GM12878 (cell line): Measurements from ENCODE around the gene CCRL2. TPM values are rescaled to one million over a fixed set of nuclear protein-coding genes. Genes with fewer than 3 reads are reported as not detected.

Experiments
- ATAC-seq: fragments of 200-7000 bp; cut with Tn5 transposase; 3 replicates; pipeline ENCODE4 v1.9.1; 2020; ENCODE audit warnings: mild to moderate bottlenecking, moderate library complexity
- BruUV-seq: library from RNA; stranded (reverse); fragments of 400-500 nt; replicated peaks from 2 replicates; lab custom pipeline; 2021; lab: Mats Ljungman, UMichigan
- CTCF ChIA-PET: fragments of 300-600 bp; sonication (Branson Sonifier 250); formaldehyde crosslinking; extraction: SDS; loops from one replicate; lab custom pipeline; 2021; ENCODE audit warnings: inconsistent platforms; lab: Yijun Ruan, JAX
- POLR2A ChIA-PET: fragments of 350-600 bp; formaldehyde crosslinking; extraction: SDS; loops from one replicate; lab custom pipeline; 2021; ENCODE audit warnings: inconsistent platforms; lab: Charles Lee
- RAD21 ChIA-PET: fragments of 300-600 bp; sonication (Branson Sonifier 250); formaldehyde crosslinking; loops from one replicate; lab custom pipeline; 2023; ENCODE audit warnings: antibody characterized with exemption; ENCODE audit not compliant: unreplicated experiment; lab: Charles Lee
- SMC1A ChIA-PET: fragments of 300-600 bp; sonication (Branson Sonifier 250); formaldehyde crosslinking; loops from one replicate; lab custom pipeline; 2023; ENCODE audit not compliant: unreplicated experiment, uncharacterized antibody; lab: Charles Lee
- DNase-seq: peaks from one replicate; pipeline ENCODE4 v3.0.0-alpha.2; 2011; ENCODE audit warnings: low read depth, low spot score
- FAIRE-seq: peaks from 3 replicates; lab custom pipeline; 2011; peaks lifted over from hg19 to GRCh38; lab: Jason Lieb, UNC
- H2AFZ ChIP-seq: 2 replicates; pipeline ENCODE4 v1.6.0; 2011; ENCODE audit warnings: low read depth, low read length, control low read depth; ENCODE audit not compliant: control insufficient read depth
- H3K27ac ChIP-seq: 2 replicates; pipeline ENCODE4 v1.5.1; 2011; ENCODE audit warnings: control low read depth; ENCODE audit not compliant: control insufficient read depth, insufficient read depth
- H3K27me3 ChIP-seq, 2 experiments: replicated peaks in 1 of 2; 2 replicates each; pipeline versions ENCODE4 v1.6.0 to v1.6.1; 2011; ENCODE audit warnings: low read length in 1 of 2; ENCODE audit not compliant: control insufficient read depth in 2 of 2, insufficient read depth in 2 of 2
- H3K36me3 ChIP-seq, 2 experiments: 2 replicates each; pipeline ENCODE4 v1.5.1; 2011; ENCODE audit warnings: low read length in 1 of 2; ENCODE audit not compliant: control insufficient read depth in 2 of 2, insufficient read depth in 2 of 2
- H3K4me1 ChIP-seq: 2 replicates; pipeline ENCODE4 v1.6.1; 2011; ENCODE audit warnings: mild to moderate bottlenecking, low read length, moderate library complexity, mixed read lengths; ENCODE audit not compliant: control insufficient read depth, insufficient read depth
- H3K4me2 ChIP-seq: 2 replicates; pipeline ENCODE4 v1.6.0; 2011; ENCODE audit warnings: control low read depth; ENCODE audit not compliant: control insufficient read depth, insufficient read depth
- H3K4me3 ChIP-seq: fragments of 200-600 bp; sonication (generic); 2 replicates; pipeline ENCODE4 v1.5.1; 2016
- H3K79me2 ChIP-seq: 2 replicates; pipeline ENCODE4 v1.6.0; 2011; ENCODE audit warnings: low read length; ENCODE audit not compliant: control insufficient read depth, insufficient read depth
- H3K9ac ChIP-seq: 2 replicates; pipeline ENCODE4 v1.8.0; 2011; ENCODE audit warnings: low read length, control low read depth, mixed read lengths; ENCODE audit not compliant: control insufficient read depth, insufficient read depth
- H3K9me3 ChIP-seq: replicated peaks from 3 replicates; pipeline ENCODE4 v1.5.1; 2011; ENCODE audit warnings: mild to moderate bottlenecking, low read length; ENCODE audit not compliant: control insufficient read depth, insufficient read depth
- H4K20me1 ChIP-seq: 2 replicates; pipeline ENCODE4 v1.6.0; 2011; ENCODE audit not compliant: control insufficient read depth, insufficient read depth
- ASH2L ChIP-seq: fragments of 300-600, 200-600 bp; sonication (generic); IDR thresholded peaks from 2 replicates; pipeline ENCODE4 v1.6.1; 2017; ENCODE audit warnings: low read depth, mild to moderate bottlenecking, borderline replicate concordance
- BRCA1 ChIP-seq: IDR thresholded peaks from 2 replicates; pipeline ENCODE4 v1.6.1; 2011; ENCODE audit warnings: low read depth, low read length, improper control_type of control experiment
- CREM ChIP-seq: IDR thresholded peaks from 2 replicates; pipeline ENCODE4 v1.6.1; 2014; ENCODE audit warnings: antibody characterized with exemption, low read depth
- EP300 ChIP-seq, 2 experiments: fragments of 150-350 bp in 1 of 2; IDR thresholded peaks; 2 replicates each; pipeline ENCODE4 v1.6.1; 2011 to 2012; ENCODE audit warnings: low read depth in 2 of 2, low read length in 2 of 2, borderline replicate concordance in 1 of 2, improper control_type of control experiment in 1 of 2, inconsistent platforms in 1 of 2; ENCODE audit not compliant: control insufficient read depth in 1 of 2
- ETV6 ChIP-seq, 2 experiments: fragments of 450-650 bp in 1 of 2; IDR thresholded peaks in 1 of 2; conservative IDR thresholded peaks in 1 of 2; 2 replicates each; pipeline ENCODE4 v1.6.1; 2014; ENCODE audit warnings: antibody characterized with exemption in 1 of 2, borderline replicate concordance in 1 of 2, low read depth in 1 of 2, mild to moderate bottlenecking in 1 of 2, moderate library complexity in 1 of 2
- EZH2 ChIP-seq: IDR thresholded peaks from 2 replicates; pipeline ENCODE4 v1.6.1; 2012; ENCODE audit warnings: low read depth, mild to moderate bottlenecking, control low read depth, inconsistent platforms, low read length, borderline replicate concordance; ENCODE audit not compliant: control insufficient read depth
- GABPA ChIP-seq: IDR thresholded peaks from 2 replicates; pipeline ENCODE4 v1.6.1; 2014; ENCODE audit warnings: antibody characterized with exemption, low read depth, mild to moderate bottlenecking, inconsistent platforms
- HSF1 ChIP-seq: fragments of 150-350 bp; IDR thresholded peaks from 2 replicates; pipeline ENCODE4 v1.6.1; 2014; ENCODE audit warnings: mild to moderate bottlenecking, low read depth, low read length
- LARP7 ChIP-seq: fragments of 450-650 bp; IDR thresholded peaks from 2 replicates; pipeline ENCODE4 v1.6.1; 2017; ENCODE audit warnings: mild to moderate bottlenecking
- MEF2A ChIP-seq: IDR thresholded peaks from 2 replicates; pipeline ENCODE4 v1.6.1; 2011; ENCODE audit warnings: low read depth, mild to moderate bottlenecking, low read length, moderate library complexity; ENCODE audit not compliant: insufficient read depth
- MEF2B ChIP-seq: fragments of 450-650 bp; IDR thresholded peaks from 2 replicates; pipeline ENCODE4 v1.6.1; 2018; ENCODE audit warnings: mild to moderate bottlenecking, moderate library complexity; ENCODE audit not compliant: partially characterized antibody, poor library complexity, severe bottlenecking
- NR2F1 ChIP-seq: fragments of 450-650 bp; conservative IDR thresholded peaks from 2 replicates; pipeline ENCODE4 v1.6.1; 2017; ENCODE audit warnings: mild to moderate bottlenecking
- SPI1 ChIP-seq: IDR thresholded peaks from 2 replicates; pipeline ENCODE4 v1.6.1; 2011; ENCODE audit warnings: low read depth, mild to moderate bottlenecking, low read length, moderate library complexity, borderline replicate concordance; ENCODE audit not compliant: insufficient read depth
- TARDBP ChIP-seq: IDR thresholded peaks from 2 replicates; pipeline ENCODE4 v1.6.1; 2016; ENCODE audit warnings: borderline replicate concordance
- TBL1XR1 ChIP-seq: IDR thresholded peaks from 2 replicates; pipeline ENCODE4 v1.6.1; 2012; ENCODE audit warnings: low read depth, low read length, improper control_type of control experiment
- YY1 ChIP-seq: IDR thresholded peaks from 2 replicates; pipeline ENCODE4 v1.6.1; 2011; ENCODE audit warnings: low read depth, mild to moderate bottlenecking, low read length
- ZBTB33 ChIP-seq: fragments of 450-650 bp; IDR thresholded peaks from 2 replicates; pipeline ENCODE4 v1.6.1; 2017; ENCODE audit warnings: mild to moderate bottlenecking
- ZNF217 ChIP-seq: fragments of 450-650 bp; IDR thresholded peaks from 2 replicates; pipeline ENCODE4 v1.6.1; 2017; ENCODE audit warnings: antibody characterized with exemption, mild to moderate bottlenecking
- WGBS: methylation state at CpG from one replicate; pipeline ENCODE4 v1.1.6; 2016; ENCODE audit warnings: low lambda C conversion rate; ENCODE audit not compliant: insufficient replicate concordance, insufficient coverage; ENCODE audit errors: missing lambda C conversion rate; 5-methylcytosine and 5-hydroxymethylcytosine counted together
- in situ Hi-C: fragments of 300-500 bp; cut with MboI; formaldehyde crosslinking; loops from 9 replicates; pipeline ENCODE4 v1.14.3; 2018; ENCODE audit warnings: mixed read lengths
- intact Hi-C: fragments of 100-400 bp; cut with micrococcal nuclease; formaldehyde crosslinking; loops from one replicate; pipeline ENCODE4 v1.14.2; 2022; ENCODE audit not compliant: unreplicated experiment
- polyA plus RNA-seq, 11 experiments: library from polyadenylated mRNA; depleted of rRNA in 4 of 11; unstranded in 6 of 11; stranded (reverse) in 5 of 11; fragments of >200 nt; fragmentation: Nextera tagmentation in 4 of 11; fragmentation: Illumina TruSeq in 1 of 11; extraction: Ambion mirVana in 4 of 11; extraction: Trizol in 1 of 11; gene quantifications; 1 replicate in 1 of 11; 2 replicates in 10 of 11; pipeline versions ENCODE4 v1.2.1 to v1.2.3, GENCODE V29; 2011 to 2016; ENCODE audit warnings: inconsistent platforms in 2 of 11, missing spikeins in 2 of 11, low read depth in 1 of 11
- total RNA-seq, 4 experiments: library from RNA; depleted of rRNA in 3 of 4; stranded (reverse); fragments of >200 nt in 3 of 4; fragmentation: Illumina TruSeq in 1 of 4; extraction: Trizol in 1 of 4; gene quantifications; 2 replicates each; pipeline versions ENCODE4 v1.2.1 to v1.2.3, GENCODE V29; 2013 to 2021

CCRL2 gene
- total and polyA plus RNA-seq, 10 of the 15 experiments (the other 5 are each of a cell fraction or from before 2014, with no cell fraction given), result 0.04 to 2.5 (median 1.8) TPM

GRCh38 chr3:46447228-46447985, 40.3 kb downstream of the CCRL2 start:
- SMC1A ChIA-PET, result no interaction called here
- Histone ChIP-seq H3K9me3 (no peaks in the 10 kb centered on the region; the same call in 2 of the 3 replicates), H4K20me1 (no peaks in the 10 kb centered on the region)
- in situ Hi-C loops, result no loop called here
- no TSS peak for BruUV-seq
- no peak for TF ChIP-seq ZBTB33
- no peak for TF ChIP-seq ASH2L
- TF ChIP-seq YY1, result no peak
- TF ChIP-seq MEF2A, result no peak
- no peak for TF ChIP-seq ETV6 (conservative IDR thresholded peaks at IDR 0.05 in 1 of 2, IDR thresholded peaks at IDR 0.05 in 1 of 2; ENCODE audit: borderline replicate concordance in 1 of 2, low read depth in 1 of 2)
- no peak for TF ChIP-seq NR2F1
- TF ChIP-seq TBL1XR1, result no peak
- TF ChIP-seq SPI1, result no peak
- no peak for TF ChIP-seq GABPA
- TF ChIP-seq MEF2B, result no peak
- TF ChIP-seq HSF1, result no peak
- no peak for TF ChIP-seq BRCA1
- no peak for TF ChIP-seq CREM
- TF ChIP-seq EZH2, result no peak
- no peak for TF ChIP-seq TARDBP
- TF ChIP-seq ZNF217, result no peak
- no peak for TF ChIP-seq EP300 (IDR thresholded peaks at IDR 0.05; ENCODE audit: borderline replicate concordance in 1 of 2, control insufficient read depth in 1 of 2, low read depth in 2 of 2, low read length in 2 of 2)
- TF ChIP-seq LARP7, result no peak
- TF ChIP-seq, all 136 proteins: peak for 0
- Histone ChIP-seq H3K9ac (no peak overlapping the region), H3K36me3 (no peaks in the 10 kb centered on the region), H3K79me2 (no peaks in the 10 kb centered on the region), H3K4me2 (no peak overlapping the region), H2AFZ (no peak overlapping the region), H3K27ac (no peak overlapping the region), H3K4me3 (no peak overlapping the region), H3K27me3 (peaks cover 2 to 6% of the 10 kb centered on the region in 2 experiments; a peak in 2 of 4 replicates), H3K4me1 (no peaks in the 10 kb centered on the region)
- ChIA-PET CTCF (interaction anchor here (0.6 kb wide), 1 partner anchor 142 kb away, joined by 3 read pairs; no protein-coding TSS in a partner anchor), POLR2A (no interaction called here), RAD21 (no interaction called here)
- peak; percentile 31 for FAIRE-seq
- intact Hi-C loops, result no loop called here
- WGBS, result 19% methylated on average over 5 of the region's 5 CpGs
- no peak for DNase-seq
- no peak for ATAC-seq
